Measurements from ENCODE around the gene CASKIN1.

- TF ChIP-seq CTCF (IDR thresholded peaks at IDR 0.05; ENCODE audit: low read depth, low read length, missing input control) (no peak), ZBTB33 (IDR thresholded peaks at IDR 0.05) (no peak), TAF1 (conservative IDR thresholded peaks at IDR 0.05) (no peak), RAD21 (IDR thresholded peaks at IDR 0.05) (no peak)
- TF ChIP-seq, protein P1, sequence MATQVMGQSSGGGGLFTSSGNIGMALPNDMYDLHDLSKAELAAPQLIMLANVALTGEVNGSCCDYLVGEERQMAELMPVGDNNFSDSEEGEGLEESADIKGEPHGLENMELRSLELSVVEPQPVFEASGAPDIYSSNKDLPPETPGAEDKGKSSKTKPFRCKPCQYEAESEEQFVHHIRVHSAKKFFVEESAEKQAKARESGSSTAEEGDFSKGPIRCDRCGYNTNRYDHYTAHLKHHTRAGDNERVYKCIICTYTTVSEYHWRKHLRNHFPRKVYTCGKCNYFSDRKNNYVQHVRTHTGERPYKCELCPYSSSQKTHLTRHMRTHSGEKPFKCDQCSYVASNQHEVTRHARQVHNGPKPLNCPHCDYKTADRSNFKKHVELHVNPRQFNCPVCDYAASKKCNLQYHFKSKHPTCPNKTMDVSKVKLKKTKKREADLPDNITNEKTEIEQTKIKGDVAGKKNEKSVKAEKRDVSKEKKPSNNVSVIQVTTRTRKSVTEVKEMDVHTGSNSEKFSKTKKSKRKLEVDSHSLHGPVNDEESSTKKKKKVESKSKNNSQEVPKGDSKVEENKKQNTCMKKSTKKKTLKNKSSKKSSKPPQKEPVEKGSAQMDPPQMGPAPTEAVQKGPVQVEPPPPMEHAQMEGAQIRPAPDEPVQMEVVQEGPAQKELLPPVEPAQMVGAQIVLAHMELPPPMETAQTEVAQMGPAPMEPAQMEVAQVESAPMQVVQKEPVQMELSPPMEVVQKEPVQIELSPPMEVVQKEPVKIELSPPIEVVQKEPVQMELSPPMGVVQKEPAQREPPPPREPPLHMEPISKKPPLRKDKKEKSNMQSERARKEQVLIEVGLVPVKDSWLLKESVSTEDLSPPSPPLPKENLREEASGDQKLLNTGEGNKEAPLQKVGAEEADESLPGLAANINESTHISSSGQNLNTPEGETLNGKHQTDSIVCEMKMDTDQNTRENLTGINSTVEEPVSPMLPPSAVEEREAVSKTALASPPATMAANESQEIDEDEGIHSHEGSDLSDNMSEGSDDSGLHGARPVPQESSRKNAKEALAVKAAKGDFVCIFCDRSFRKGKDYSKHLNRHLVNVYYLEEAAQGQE (IDR thresholded peaks at IDR 0.05): no peak
- TF ChIP-seq, protein P2, sequence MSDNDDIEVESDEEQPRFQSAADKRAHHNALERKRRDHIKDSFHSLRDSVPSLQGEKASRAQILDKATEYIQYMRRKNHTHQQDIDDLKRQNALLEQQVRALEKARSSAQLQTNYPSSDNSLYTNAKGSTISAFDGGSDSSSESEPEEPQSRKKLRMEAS (IDR thresholded peaks at IDR 0.05): no peak
Measured at GRCh38 chr16:2210386-2211365, 14.3 kb upstream of the CASKIN1 start, which contains the start of gene BRICD5.
